Measurements from ENCODE around the gene PRDM15.
A peak's percentile ranks its signal among the peaks of the same experiment; 100 is the strongest.

Gene PRDM15

GRCh38 chr21:41879190-41879998 is at the start of gene PRDM15:
TSS of gene PRDM15 (minus strand) at chr21:41879344. CDS start at chr21:41860363, 18,981 bp downstream.
- peak; percentile 70 for DNase-seq (ENCODE audit: low read depth, low spot score)

- DNase-seq (ENCODE audit: low read depth, low spot score): no peak
These were observed 49.6 kb upstream of the PRDM15 start for GRCh38 chr21:41928621-41929220.

GRCh38 chr21:41927727-41928409 is 48.7 kb upstream of the PRDM15 start:
- DNase-seq (ENCODE audit: low read depth, low spot score): no peak

GRCh38 chr21:41926807-41927171 is 47.6 kb upstream of the PRDM15 start:
- no peak for DNase-seq (ENCODE audit: low read depth, low spot score)

GRCh38 chr21:41926117-41926806 is 47.1 kb upstream of the PRDM15 start:
- no peak for DNase-seq (ENCODE audit: low read depth, low spot score)

GRCh38 chr21:41925767-41926116 is 46.6 kb upstream of the PRDM15 start:
- DNase-seq (ENCODE audit: low read depth, low spot score): no peak

GRCh38 chr21:41924368-41924754 is 45.2 kb upstream of the PRDM15 start:
- no peak for DNase-seq (ENCODE audit: low read depth, low spot score)

- DNase-seq (ENCODE audit: low read depth, low spot score): no peak
These were observed 44.7 kb upstream of the PRDM15 start for GRCh38 chr21:41923631-41924367.

GRCh38 chr21:41923186-41923585 is 44.0 kb upstream of the PRDM15 start:
- no peak for DNase-seq (ENCODE audit: low read depth, low spot score)

GRCh38 chr21:41921021-41921420 is 41.9 kb upstream of the PRDM15 start:
- DNase-seq (ENCODE audit: low read depth, low spot score): no peak

- no peak for DNase-seq (ENCODE audit: low read depth, low spot score)
These were observed 41.3 kb upstream of the PRDM15 start for GRCh38 chr21:41920476-41920875.

- DNase-seq (ENCODE audit: low read depth, low spot score): no peak
These were observed 40.7 kb upstream of the PRDM15 start for GRCh38 chr21:41919666-41920398.

- no peak for DNase-seq (ENCODE audit: low read depth, low spot score)
These were observed 39.6 kb upstream of the PRDM15 start for GRCh38 chr21:41918561-41919358.

- no peak for DNase-seq (ENCODE audit: low read depth, low spot score)
These were observed 38.4 kb upstream of the PRDM15 start for GRCh38 chr21:41917531-41917930.

GRCh38 chr21:41916888-41917433 is 37.8 kb upstream of the PRDM15 start:
- no peak for DNase-seq (ENCODE audit: low read depth, low spot score)

GRCh38 chr21:41914965-41915364 is 35.8 kb upstream of the PRDM15 start:
- no peak for DNase-seq (ENCODE audit: low read depth, low spot score)

- DNase-seq (ENCODE audit: low read depth, low spot score): no peak
These were observed 35.2 kb upstream of the PRDM15 start for GRCh38 chr21:41914358-41914757.

- no peak for DNase-seq (ENCODE audit: low read depth, low spot score)
These were observed 34.1 kb upstream of the PRDM15 start for GRCh38 chr21:41913230-41913629.

GRCh38 chr21:41908829-41909228 is 29.7 kb upstream of the PRDM15 start:
- DNase-seq (ENCODE audit: low read depth, low spot score): no peak
